ENCODE results near the gene VWF.

VWF gene

DNA sequence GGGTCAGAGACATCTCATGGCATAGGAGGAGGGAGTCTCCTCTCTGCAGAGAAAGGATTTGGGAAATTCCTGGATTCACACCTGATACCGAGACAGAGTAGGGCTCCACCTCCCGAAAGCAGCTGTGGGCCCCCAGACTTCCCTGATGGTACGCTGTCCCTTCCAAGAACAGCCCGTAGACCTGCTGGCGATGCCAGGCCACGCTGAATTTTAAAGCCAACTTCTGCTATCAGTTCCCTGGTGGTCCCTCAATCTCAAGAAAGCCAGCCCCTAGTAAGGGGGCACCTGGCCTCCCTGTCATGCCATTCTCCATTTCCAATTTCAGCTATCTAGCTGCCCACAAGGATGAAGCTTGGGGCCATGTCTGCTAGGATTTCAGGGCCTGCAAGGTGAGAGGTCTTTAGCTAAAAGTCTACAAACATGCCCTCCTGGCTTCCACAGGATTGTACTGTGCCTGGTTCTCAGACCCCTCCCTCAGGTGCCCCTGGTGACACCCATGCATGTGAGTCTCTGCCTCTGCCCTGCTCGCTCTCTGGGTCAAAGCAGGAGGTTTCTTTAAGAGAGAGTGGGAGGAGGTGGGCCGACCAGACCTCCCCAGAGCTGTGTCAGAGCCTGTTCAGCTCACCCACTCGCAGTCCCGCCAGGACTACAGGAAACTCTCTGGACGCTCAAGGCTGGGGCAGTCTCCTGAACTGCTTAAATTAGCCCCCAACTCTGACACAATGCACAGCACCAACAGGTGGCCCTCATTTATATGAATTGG is 209.9 kb downstream of the VWF start:
- Histone ChIP-seq H3K4me1 (ENCODE audit: insufficient read depth, low read length) (no peaks in the 10 kb centered on the region), H3K36me3 (ENCODE audit: insufficient read depth, low read length) (no peaks in the 10 kb centered on the region), H3K4me3 (ENCODE audit: low read length) (no peak overlapping the region), H3K9me3 (ENCODE audit: insufficient read depth, low read depth, low read length) (no peaks in the 10 kb centered on the region), H3K27me3 (ENCODE audit: insufficient read depth, low read length) (no peaks in the 10 kb centered on the region), H3K27ac (ENCODE audit: low read depth, low read length) (no peak overlapping the region), H3K9ac (ENCODE audit: low read depth, low read length) (no peak overlapping the region)
- WGBS, result 83% methylated on average over 11 of the region's 11 CpGs

DNA sequence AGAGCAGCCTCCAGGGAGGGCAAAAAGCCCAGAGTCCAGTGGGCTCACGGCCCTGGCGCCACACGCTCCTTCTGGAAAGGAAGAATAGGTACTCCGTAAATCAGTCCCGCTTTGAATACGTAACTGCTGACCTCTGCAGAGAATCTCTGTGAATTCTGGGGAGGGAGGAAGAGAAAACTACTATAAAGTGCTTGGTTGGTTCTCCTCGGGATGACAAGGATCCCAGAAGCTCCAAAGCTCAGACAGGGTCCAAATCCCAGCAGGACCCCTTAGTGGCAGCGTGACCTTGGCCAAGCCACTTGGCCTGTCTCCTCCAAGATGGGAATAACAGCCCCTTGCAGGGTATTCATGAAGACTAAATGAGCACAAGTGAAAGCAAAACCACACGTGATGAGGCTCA is 211.1 kb downstream of the VWF start:
- no peak overlapping the region for H3K9ac ChIP-seq (ENCODE audit: low read depth, low read length)
- no peaks in the 10 kb centered on the region for H3K9me3 ChIP-seq (ENCODE audit: insufficient read depth, low read depth, low read length)
- no peaks in the 10 kb centered on the region for H3K27me3 ChIP-seq (ENCODE audit: insufficient read depth, low read length)
- H3K27ac ChIP-seq (ENCODE audit: low read depth, low read length), result no peak overlapping the region
- H3K4me1 ChIP-seq (ENCODE audit: insufficient read depth, low read length), result no peaks in the 10 kb centered on the region
- no peak overlapping the region for H3K4me3 ChIP-seq (ENCODE audit: low read length)
- H3K36me3 ChIP-seq (ENCODE audit: insufficient read depth, low read length), result no peaks in the 10 kb centered on the region
- 91% methylated on average over 9 of the region's 9 CpGs for whole genome bisulfite sequencing

DNA sequence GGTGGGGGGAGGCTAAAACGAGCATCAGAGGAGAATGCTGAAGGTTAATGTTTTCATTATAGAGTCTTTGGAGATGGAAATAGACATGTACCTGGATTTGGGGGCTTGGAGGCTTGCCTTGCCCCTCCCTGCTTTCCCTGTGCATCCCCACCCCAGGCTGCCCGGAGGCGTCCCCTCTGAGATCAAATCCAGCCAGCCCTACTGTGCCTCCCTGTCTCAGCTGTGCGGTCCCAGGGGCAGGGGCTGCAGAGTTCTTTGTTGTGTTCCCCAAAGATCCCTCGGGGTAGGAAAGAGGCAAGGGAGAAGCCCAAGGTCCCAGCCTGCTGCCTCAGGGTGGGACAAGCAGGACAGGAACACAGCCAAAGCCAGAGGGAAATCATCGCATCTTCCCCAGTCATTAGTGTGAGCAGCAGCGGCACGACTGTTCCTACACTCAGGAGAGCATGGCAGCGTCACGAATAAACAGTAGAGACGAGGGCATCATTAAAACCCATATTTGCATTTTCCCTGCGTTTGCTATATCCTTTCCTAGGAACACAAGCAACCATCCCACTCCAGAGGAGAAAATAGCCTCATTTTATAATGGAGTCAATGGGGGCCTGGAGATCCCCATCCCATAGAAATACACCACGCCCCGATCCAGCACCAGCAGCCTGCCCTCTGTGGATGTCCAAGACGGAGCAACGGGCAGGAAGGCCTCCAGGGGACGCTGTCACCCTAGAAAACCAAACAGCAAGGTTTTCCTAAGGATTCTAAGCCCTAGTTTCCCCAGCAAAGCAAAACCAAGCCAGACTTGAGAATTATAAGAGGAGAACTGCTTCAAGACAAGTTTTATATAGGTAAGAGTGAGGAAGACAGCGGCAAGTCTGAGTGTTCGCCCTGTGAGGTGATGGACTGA is 211.8 kb downstream of the VWF start:
- Histone ChIP-seq H3K9ac (ENCODE audit: low read depth, low read length) (no peak overlapping the region), H3K4me3 (ENCODE audit: low read length) (no peak overlapping the region), H3K9me3 (ENCODE audit: insufficient read depth, low read depth, low read length) (no peaks in the 10 kb centered on the region), H3K36me3 (ENCODE audit: insufficient read depth, low read length) (no peaks in the 10 kb centered on the region), H3K4me1 (ENCODE audit: insufficient read depth, low read length) (no peaks in the 10 kb centered on the region), H3K27me3 (ENCODE audit: insufficient read depth, low read length) (no peaks in the 10 kb centered on the region), H3K27ac (ENCODE audit: low read depth, low read length) (no peak overlapping the region)
- WGBS, result 75% methylated on average over 19 of the region's 19 CpGs

DNA sequence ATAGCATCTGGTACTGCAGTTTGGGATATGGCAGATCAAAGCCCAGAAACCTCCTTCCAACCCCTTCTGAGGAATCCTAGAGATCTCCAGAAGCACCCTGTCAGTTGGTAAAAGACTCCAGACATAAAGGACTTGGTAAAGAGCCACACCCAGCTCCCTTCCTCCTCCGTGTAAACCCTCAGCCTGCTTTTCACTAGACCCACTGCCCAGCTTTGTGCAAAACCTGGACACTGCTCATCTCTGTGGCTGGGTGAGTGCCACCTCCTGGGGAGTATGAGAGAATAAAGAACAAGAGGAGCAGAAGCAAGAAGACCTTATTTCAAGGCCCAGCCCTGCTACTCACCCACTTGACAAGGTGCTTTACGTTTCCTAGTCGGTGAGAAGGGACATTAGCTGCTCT is 212.5 kb downstream of the VWF start:
- WGBS, result 85% methylated on average over 3 of the region's 3 CpGs
- H3K9ac ChIP-seq (ENCODE audit: low read depth, low read length), result no peak overlapping the region
- no peaks in the 10 kb centered on the region for H3K27me3 ChIP-seq (ENCODE audit: insufficient read depth, low read length)

DNA sequence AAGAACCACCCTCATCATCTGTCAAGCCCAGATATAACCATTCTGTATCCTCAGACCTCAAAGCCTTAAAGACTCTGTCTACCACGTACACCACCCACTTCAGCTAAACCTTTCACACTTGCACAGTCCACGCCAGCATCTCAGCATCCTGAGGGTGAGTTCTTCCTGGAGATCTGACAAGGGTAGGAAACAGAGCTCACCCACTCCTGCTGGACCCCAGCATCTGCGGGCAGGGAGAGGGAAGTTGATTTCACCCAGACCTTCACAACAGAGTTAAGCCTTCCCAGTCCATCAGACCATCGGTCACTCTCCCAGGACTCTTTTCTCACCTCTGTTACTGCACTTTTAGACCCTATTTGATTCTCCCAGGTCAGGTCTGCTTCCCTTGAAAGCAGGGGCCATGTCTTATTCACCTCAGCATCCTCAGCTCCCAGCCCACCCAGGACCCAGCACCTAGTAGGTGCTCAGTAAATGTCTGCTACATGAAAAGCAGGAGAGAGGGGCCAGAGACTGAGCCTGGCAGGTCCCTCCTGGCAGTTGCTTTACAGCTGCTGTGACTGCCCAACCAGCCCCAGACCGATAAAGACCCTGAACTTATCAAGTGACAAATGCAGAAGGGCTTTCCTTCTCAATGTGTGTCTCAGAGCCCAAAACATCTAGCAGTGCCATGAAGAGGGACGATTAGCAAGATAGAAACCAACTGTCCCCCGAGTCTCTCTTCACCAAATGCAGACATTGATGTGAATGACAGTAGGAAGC is 213.5 kb downstream of the VWF start:
- H3K4me3 ChIP-seq (ENCODE audit: low read length), result no peak overlapping the region
- H3K9me3 ChIP-seq (ENCODE audit: insufficient read depth, low read depth, low read length), result no peaks in the 10 kb centered on the region
- H3K4me1 ChIP-seq (ENCODE audit: insufficient read depth, low read length), result no peaks in the 10 kb centered on the region
- 85% methylated on average over 7 of the region's 7 CpGs for WGBS
- H3K27ac ChIP-seq (ENCODE audit: low read depth, low read length), result no peak overlapping the region
- H3K27me3 ChIP-seq (ENCODE audit: insufficient read depth, low read length), result no peaks in the 10 kb centered on the region
- no peaks in the 10 kb centered on the region for H3K36me3 ChIP-seq (ENCODE audit: insufficient read depth, low read length)
- no peak overlapping the region for H3K9ac ChIP-seq (ENCODE audit: low read depth, low read length)

More for the DNA sequence above, 212.5 kb downstream of the VWF start:
- Histone ChIP-seq H3K4me3 (ENCODE audit: low read length) (no peak overlapping the region), H3K9me3 (ENCODE audit: insufficient read depth, low read depth, low read length) (no peaks in the 10 kb centered on the region), H3K27ac (ENCODE audit: low read depth, low read length) (no peak overlapping the region), H3K4me1 (ENCODE audit: insufficient read depth, low read length) (no peaks in the 10 kb centered on the region), H3K36me3 (ENCODE audit: insufficient read depth, low read length) (no peaks in the 10 kb centered on the region)

DNA sequence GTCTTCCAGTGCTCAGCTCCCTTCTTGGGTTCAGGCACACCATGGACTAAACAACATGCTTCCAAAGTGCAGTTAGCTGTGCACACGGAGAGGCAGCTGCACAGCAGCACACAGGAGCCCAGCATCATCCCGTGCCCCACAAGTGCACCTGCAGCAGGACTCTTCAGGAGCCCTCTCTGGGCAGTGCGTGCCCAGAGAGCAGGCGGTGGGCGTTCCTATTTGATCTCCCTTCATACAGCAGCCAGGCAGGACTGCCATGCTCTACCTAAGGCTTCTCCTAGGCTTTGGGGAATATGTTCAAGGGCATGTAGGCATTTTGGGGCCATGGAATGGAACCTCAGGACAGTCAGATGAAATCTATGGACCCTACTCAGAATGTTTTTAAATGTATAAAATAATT is 214.9 kb downstream of the VWF start:
- Histone ChIP-seq H3K4me1 (ENCODE audit: insufficient read depth, low read length) (no peaks in the 10 kb centered on the region), H3K36me3 (ENCODE audit: insufficient read depth, low read length) (no peaks in the 10 kb centered on the region), H3K27me3 (ENCODE audit: insufficient read depth, low read length) (no peaks in the 10 kb centered on the region), H3K9me3 (ENCODE audit: insufficient read depth, low read depth, low read length) (no peaks in the 10 kb centered on the region), H3K9ac (ENCODE audit: low read depth, low read length) (no peak overlapping the region), H3K4me3 (ENCODE audit: low read length) (no peak overlapping the region), H3K27ac (ENCODE audit: low read depth, low read length) (no peak overlapping the region)
- WGBS, result 92% methylated on average over 5 of the region's 5 CpGs

DNA sequence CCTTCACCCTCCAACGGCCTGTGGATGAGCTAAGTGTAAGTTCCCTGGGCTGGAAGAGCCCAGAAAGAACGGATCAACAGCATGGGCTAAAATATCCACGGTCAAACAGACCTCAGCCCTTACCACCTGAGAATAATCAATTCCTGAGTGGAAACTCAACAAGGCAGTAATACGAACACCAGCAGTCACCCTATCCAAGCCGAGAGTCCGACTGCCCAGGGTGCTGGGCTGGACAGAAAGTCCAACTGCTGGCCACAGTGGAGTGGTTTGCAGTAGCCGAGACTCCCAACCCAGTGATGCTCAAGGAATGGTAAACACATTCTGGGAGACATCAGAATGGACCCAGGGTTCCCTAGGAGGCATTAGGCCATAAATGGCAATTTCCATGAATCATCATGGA is 216.2 kb downstream of the VWF start:
- no peaks in the 10 kb centered on the region for H3K4me1 ChIP-seq (ENCODE audit: insufficient read depth, low read length)
- 92% methylated on average over 7 of the region's 7 CpGs for WGBS
- H3K9ac ChIP-seq (ENCODE audit: low read depth, low read length), result no peak overlapping the region
- H3K27me3 ChIP-seq (ENCODE audit: insufficient read depth, low read length), result no peaks in the 10 kb centered on the region
- H3K36me3 ChIP-seq (ENCODE audit: insufficient read depth, low read length), result no peaks in the 10 kb centered on the region
- H3K27ac ChIP-seq (ENCODE audit: low read depth, low read length), result no peak overlapping the region
- no peaks in the 10 kb centered on the region for H3K9me3 ChIP-seq (ENCODE audit: insufficient read depth, low read depth, low read length)
- H3K4me3 ChIP-seq (ENCODE audit: low read length), result no peak overlapping the region

DNA sequence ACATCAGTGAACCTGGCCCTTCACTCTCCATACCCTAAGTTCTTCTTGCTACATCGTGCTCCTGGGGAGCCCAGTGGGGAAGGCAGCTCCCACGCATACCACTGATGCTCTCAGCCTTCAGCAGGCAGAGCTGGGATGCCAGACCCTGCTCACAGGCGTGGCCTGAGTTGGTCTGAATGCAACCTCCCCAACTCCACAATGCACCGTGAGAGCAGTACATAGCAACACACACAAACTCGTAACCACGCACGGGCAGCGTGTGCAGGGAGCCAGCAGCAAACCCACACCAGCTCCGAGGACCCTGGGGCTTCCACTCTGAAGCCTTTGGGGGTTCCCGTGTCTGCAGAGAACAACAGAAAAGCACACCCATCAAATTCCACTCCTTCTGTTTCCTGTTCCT is 216.7 kb downstream of the VWF start:
- 85% methylated on average over 10 of the region's 10 CpGs for WGBS
- Histone ChIP-seq H3K9ac (ENCODE audit: low read depth, low read length) (no peak overlapping the region), H3K36me3 (ENCODE audit: insufficient read depth, low read length) (no peaks in the 10 kb centered on the region), H3K4me3 (ENCODE audit: low read length) (no peak overlapping the region), H3K9me3 (ENCODE audit: insufficient read depth, low read depth, low read length) (no peaks in the 10 kb centered on the region), H3K4me1 (ENCODE audit: insufficient read depth, low read length) (no peaks in the 10 kb centered on the region), H3K27me3 (ENCODE audit: insufficient read depth, low read length) (no peaks in the 10 kb centered on the region), H3K27ac (ENCODE audit: low read depth, low read length) (no peak overlapping the region)

DNA sequence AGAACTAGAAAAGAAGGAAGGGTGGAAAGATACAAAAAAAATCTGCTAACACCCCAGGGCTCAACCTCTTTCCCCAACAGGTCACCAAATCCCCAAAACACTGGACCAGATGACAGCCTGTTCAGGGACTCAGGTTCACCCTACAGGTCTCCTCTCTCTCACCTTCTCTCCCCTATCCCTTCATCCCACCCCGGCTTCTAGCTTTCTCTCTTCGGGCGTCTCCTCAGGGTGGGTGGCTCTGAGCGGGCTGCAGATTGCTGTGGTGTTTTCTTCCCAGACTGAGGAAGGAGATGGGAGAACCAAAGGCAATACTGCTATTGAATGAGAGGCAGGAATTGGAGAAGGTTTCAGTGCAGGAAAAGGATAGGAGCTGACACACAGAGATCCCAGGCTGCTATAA is 218.7 kb downstream of the VWF start:
- no peaks in the 10 kb centered on the region for H3K9me3 ChIP-seq (ENCODE audit: insufficient read depth, low read depth, low read length)
- no peak overlapping the region for H3K4me3 ChIP-seq (ENCODE audit: low read length)
- 97% methylated on average over 4 of the region's 4 CpGs for WGBS
- H3K4me1 ChIP-seq (ENCODE audit: insufficient read depth, low read length), result no peaks in the 10 kb centered on the region
- H3K36me3 ChIP-seq (ENCODE audit: insufficient read depth, low read length), result no peaks in the 10 kb centered on the region
- no peak overlapping the region for H3K9ac ChIP-seq (ENCODE audit: low read depth, low read length)
- no peaks in the 10 kb centered on the region for H3K27me3 ChIP-seq (ENCODE audit: insufficient read depth, low read length)
- no peak overlapping the region for H3K27ac ChIP-seq (ENCODE audit: low read depth, low read length)

DNA sequence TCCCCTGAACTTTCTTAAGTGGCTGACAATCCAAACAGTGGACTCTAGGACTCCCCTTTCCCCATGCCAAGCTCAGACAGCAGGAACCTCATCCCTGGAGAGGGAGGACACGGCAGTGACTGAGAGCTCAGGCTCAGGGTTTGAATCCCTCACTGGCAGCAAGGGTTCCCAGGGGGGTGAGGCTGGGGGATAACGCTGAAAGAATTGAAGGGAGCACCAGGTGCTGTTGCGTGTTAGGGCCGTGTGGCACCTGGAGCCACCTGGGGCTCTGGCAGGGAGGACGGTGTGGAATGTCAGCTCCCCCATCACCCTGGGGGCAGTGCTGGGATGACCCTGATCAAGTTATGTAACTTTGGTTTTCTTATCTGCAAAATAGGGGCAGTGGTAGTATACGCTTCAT is 219.5 kb downstream of the VWF start:
- no peak overlapping the region for H3K4me3 ChIP-seq (ENCODE audit: low read length)
- WGBS, result 81% methylated on average over 5 of the region's 6 CpGs
- no peaks in the 10 kb centered on the region for H3K27me3 ChIP-seq (ENCODE audit: insufficient read depth, low read length)
- no peak overlapping the region for H3K27ac ChIP-seq (ENCODE audit: low read depth, low read length)
- no peak overlapping the region for H3K9ac ChIP-seq (ENCODE audit: low read depth, low read length)
- no peaks in the 10 kb centered on the region for H3K4me1 ChIP-seq (ENCODE audit: insufficient read depth, low read length)
- H3K36me3 ChIP-seq (ENCODE audit: insufficient read depth, low read length), result no peaks in the 10 kb centered on the region
- no peaks in the 10 kb centered on the region for H3K9me3 ChIP-seq (ENCODE audit: insufficient read depth, low read depth, low read length)

DNA sequence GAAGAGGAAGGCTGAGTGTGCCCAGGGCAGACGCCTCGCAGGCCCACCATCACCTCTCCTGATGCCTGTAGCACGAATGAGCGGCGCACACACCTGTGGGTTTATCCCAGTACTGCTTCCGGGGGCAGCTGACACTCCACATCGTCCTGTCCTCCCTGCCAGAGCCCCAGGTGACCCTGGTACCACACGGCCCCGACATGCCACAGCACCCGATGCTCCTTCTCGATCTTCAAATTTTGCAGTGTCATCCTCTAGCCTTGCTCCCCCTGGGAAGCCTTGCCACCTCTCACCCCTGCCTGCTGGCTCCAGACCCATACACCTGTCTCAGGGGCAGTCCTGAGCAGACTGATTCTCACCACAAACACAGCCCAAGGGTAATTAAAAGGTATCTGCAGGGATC is 220.0 kb downstream of the VWF start:
- H3K27ac ChIP-seq (ENCODE audit: low read depth, low read length), result no peak overlapping the region
- 87% methylated on average over 11 of the region's 11 CpGs for WGBS
- H3K9ac ChIP-seq (ENCODE audit: low read depth, low read length), result no peak overlapping the region
- no peaks in the 10 kb centered on the region for H3K9me3 ChIP-seq (ENCODE audit: insufficient read depth, low read depth, low read length)
- no peaks in the 10 kb centered on the region for H3K27me3 ChIP-seq (ENCODE audit: insufficient read depth, low read length)
- no peak overlapping the region for H3K4me3 ChIP-seq (ENCODE audit: low read length)
- H3K36me3 ChIP-seq (ENCODE audit: insufficient read depth, low read length), result no peaks in the 10 kb centered on the region
- H3K4me1 ChIP-seq (ENCODE audit: insufficient read depth, low read length), result no peaks in the 10 kb centered on the region

Data from HUES64 (cell line).